HG03045 (cell line): Measurements from ENCODE around the gene MPHOSPH10.
A peak's percentile ranks its signal among the peaks of the same experiment; 100 is the strongest.
"Not testable (repeated sequence)": the region's sequence is repeated elsewhere in the genome, so short reads cannot be mapped to it uniquely, and the experiment has no call there.

Experiments
- ATAC-seq: cut with Tn5 transposase; IDR thresholded peaks from one replicate; pipeline ENCODE4 v1.9.1; 2021; ENCODE audit warnings: mild to moderate bottlenecking, moderate library complexity; ENCODE audit not compliant: unreplicated experiment

Gene MPHOSPH10, protein sequence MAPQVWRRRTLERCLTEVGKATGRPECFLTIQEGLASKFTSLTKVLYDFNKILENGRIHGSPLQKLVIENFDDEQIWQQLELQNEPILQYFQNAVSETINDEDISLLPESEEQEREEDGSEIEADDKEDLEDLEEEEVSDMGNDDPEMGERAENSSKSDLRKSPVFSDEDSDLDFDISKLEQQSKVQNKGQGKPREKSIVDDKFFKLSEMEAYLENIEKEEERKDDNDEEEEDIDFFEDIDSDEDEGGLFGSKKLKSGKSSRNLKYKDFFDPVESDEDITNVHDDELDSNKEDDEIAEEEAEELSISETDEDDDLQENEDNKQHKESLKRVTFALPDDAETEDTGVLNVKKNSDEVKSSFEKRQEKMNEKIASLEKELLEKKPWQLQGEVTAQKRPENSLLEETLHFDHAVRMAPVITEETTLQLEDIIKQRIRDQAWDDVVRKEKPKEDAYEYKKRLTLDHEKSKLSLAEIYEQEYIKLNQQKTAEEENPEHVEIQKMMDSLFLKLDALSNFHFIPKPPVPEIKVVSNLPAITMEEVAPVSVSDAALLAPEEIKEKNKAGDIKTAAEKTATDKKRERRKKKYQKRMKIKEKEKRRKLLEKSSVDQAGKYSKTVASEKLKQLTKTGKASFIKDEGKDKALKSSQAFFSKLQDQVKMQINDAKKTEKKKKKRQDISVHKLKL

DNA sequence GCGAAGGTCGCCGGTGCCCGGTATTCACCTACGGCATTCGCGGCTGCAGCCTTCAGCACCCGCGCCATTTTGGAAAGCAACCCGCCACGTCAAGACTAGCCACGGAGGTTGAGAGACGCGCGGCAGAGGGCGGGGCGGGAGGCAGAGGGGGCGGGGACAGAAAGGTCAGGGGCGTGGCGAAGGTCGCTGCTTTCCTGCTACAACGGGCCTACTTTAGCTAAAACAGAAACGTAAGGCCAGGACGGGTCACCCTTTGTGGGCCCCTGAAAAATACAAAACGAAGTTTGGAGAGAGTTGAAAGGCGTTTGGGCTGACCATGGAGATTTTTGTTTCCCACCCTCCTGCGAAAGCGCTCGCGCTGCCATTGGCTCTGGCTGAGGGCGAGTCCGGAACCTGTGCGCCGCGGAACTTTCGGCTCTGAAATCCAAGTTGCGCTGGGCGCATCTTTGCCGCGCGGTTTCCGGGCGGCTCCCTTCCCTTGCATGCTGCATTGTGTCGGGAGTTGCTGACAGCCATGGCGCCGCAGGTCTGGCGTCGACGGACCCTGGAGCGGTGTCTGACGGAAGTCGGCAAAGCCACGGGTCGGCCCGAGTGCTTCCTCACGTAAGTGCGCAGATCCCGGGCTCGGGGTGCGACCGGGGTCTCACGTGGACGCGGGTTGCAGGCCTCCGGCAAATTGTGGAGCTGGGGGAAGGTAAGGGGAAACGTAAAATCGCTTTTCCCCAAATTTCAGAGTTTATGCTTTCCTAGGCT, at the start of gene MPHOSPH10, which contains the start of gene MCEE:
Gene MPHOSPH10 (plus strand): TSS at position 483 of the 753 bp plus-strand sequence. CDS start 32 bp downstream, at position 515.
Gene MCEE (minus strand): TSS at position 78 of the 753 bp plus-strand sequence. CDS start 10 bp downstream, at position 68.
- ATAC-seq = peak; percentile 96

- peak; percentile 56 for ATAC-seq
Observed at GRCh38 chr2:71082402-71083252, 47.8 kb upstream of the MPHOSPH10 start.

DNA sequence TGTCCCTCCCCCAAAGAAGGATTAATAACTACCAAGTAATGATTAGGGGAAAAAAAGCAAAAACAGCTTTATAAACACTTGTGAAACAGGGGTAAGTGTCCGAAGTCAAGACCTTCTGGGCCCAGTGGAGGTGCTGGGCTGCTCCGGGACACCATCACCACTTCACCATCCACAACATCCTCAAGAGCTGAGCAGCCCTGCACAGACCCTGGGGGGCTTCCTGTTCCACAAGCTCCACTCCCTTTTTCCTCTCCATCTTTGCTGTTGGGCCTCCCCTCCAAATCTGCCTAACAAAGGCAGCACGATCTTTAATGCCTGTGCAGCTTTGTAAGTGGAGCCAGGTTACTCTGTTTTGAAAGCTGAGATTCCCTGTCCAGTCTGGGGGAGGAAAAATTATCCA, 47.1 kb upstream of the MPHOSPH10 start:
- not testable (repeated sequence) for ATAC-seq

GRCh38 chr2:71083752-71084312, 46.6 kb upstream of the MPHOSPH10 start:
- not testable (repeated sequence) for ATAC-seq

- ATAC-seq = not testable (repeated sequence)
Observed at GRCh38 chr2:71085325-71086003, 45.0 kb upstream of the MPHOSPH10 start.

DNA sequence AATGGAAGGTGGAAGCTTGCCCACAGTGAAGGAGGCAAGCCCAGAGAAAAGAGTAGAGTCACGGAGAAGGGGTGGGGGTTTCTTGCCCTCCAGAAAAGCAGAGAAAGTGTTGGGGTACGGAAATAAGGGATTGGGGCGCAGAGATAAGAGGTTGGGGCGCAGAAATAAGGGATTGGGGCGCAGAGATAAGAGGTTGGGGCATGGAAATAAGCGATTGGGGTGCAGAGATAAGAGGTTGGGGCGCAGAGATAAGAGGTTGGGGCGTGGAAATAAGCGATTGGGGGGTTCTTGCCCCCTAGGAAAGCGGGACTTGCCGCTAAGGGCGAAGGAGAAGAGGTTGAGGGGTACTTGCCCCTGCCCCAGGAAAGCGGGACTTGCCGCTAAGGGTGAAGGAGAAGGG, 41.0 kb upstream of the MPHOSPH10 start:
- not testable (repeated sequence) for ATAC-seq

GRCh38 chr2:71091808-71092207, 38.6 kb upstream of the MPHOSPH10 start:
- not testable (repeated sequence) for ATAC-seq

DNA sequence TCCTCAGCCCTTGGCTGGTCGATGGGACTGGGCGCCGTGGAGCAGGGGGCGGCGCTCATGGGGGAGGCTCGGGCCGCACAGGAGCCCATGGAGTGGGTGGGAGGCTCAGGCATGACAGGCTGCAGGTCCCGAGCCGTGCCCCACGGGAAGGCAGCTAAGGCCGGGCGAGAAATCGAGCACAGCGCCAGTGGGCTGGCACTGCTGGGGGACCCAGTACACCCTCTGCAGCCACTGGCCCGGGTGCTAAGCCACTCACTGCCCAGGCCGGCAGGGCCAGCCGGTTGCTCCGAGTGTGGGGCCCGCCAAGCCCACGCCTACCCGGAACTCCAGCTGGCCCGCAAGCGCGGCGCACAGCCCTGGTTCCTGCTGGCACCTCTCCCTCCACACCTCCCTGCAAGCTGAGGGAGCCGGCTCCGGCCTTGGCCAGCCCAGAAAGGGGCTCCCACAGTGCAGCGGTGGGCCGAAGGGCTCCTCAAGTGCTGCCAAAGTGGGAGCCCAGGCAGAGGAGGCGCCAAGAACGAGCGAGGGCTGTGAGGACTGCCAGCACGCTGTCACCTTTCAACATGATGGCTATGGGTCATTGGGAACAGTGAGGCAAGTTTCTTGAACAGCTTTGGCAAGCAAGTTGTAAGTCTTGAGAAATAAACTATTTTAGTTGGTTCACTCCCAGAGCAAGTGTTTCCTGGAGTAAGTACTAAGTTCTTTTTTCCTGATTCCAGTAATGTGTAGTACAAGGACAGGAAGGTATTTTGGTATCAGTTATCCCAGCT, 37.8 kb upstream of the MPHOSPH10 start:
- not testable (repeated sequence) for ATAC-seq

DNA sequence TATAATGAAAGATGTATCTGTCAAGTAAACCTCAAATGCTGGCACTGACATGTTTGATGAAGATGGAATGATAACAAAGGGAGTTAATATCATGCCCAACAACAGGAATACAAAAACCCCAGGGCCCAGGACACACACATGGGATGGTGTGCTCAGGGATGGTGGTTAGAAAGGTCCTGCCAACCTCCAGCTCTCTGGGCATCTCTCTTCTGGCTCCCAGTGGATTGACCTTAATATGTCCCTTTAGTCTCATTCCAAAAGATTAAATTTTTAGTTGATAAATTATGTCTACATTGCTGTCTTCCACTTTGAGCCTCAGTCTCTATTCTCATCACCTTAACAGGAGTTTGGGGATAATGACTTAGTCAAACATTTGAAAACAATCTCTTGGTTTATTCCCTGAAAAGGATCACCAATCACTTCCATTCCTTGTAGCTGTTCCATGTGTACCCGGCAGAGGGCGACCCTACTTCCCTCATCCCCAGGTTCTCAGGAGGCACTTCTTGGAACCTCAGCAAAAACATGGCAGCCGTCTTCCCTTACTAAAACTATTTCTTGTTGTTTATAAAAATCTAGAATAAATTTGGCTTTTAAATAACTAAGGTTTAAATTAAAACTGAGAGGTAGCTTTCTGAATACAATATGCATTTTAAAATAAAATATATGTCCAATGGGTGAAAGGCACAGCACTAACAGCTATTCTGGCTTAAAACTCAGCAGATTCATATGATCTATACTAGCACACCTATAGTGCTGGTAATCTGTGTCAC, 30.1 kb upstream of the MPHOSPH10 start:
- ATAC-seq = peak; percentile 55

DNA sequence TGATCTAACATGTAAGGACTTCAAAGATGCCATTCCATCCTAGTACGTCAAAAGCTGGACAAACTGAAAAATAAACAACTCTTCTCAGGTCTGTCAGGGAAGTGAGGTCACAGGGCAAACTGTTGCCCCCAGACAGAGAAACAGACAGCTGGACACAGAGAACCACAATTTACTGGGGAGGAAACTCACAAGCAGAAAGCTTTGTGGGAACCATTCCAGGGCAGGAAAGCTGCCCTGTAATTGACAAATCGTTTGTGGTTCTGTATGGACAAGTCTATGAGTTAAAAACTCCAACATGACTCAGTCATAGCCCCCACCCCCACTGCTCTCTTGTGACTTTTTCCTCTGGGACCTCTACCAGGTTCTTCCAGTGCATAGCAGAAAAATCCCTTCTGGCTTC, 28.8 kb upstream of the MPHOSPH10 start:
- no peak for ATAC-seq

- no peak for ATAC-seq
Observed at GRCh38 chr2:71102981-71103681, 27.3 kb upstream of the MPHOSPH10 start.

GRCh38 chr2:71103809-71104208, 26.6 kb upstream of the MPHOSPH10 start:
- ATAC-seq = no peak

DNA sequence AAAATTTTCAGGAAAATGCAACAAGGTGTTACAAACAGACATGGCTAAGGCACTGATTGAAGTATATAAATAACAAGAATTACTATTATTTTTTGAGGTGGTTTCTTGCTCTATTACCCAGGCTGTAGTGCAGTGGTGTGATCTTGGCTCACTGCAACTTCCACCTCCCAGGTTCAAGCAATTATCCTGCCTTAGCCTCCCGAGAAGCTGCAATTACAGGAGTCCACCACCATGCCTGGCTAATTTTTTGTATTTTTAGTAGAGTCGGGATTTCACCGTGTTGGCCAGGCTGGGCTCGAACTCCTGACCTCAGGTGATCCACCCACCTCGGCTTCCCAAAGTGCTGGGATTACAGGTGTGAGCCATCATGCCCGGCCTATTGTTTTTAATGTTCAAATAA, 24.0 kb upstream of the MPHOSPH10 start:
- not testable (repeated sequence) for ATAC-seq

DNA sequence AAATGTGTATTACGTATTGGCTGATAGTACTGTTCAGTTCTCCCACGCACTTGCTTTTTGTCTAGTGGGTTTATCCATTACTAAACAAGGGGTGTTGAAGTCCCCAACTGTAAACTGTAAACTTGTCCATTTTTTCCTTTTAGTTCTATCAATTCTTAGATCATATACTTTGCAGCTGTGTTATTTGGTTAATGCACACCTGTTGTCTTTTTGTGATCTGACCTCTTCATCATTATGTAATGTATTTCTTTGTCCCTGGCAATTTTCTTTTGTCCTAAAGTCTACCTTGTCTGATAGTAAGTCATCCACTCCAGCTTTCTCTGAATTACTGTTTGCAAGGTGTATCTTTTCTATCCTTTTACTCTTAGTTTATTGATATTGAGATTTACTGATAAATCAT, 22.3 kb upstream of the MPHOSPH10 start:
- no peak for ATAC-seq

DNA sequence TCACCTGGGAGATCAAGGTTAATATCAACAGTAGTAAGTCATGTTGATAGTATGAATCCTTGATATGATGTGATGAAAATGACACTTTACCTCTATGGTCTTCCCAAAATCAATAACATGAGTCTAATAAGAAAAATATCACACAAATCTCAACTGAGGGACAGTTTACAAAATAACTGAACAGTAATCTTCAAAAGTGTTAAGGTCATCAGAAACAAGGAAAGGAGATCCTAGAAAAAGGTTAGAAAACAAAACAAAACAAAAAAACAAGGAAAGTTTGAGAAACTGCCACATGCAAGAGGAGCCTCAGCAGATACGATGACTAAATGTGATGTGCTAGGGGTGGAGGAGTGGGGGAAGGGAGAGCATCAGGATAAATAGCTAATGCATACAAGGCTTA, 16.6 kb upstream of the MPHOSPH10 start:
- ATAC-seq = no peak

- ATAC-seq = no peak
Observed at GRCh38 chr2:71117063-71117462, 13.4 kb upstream of the MPHOSPH10 start.

DNA sequence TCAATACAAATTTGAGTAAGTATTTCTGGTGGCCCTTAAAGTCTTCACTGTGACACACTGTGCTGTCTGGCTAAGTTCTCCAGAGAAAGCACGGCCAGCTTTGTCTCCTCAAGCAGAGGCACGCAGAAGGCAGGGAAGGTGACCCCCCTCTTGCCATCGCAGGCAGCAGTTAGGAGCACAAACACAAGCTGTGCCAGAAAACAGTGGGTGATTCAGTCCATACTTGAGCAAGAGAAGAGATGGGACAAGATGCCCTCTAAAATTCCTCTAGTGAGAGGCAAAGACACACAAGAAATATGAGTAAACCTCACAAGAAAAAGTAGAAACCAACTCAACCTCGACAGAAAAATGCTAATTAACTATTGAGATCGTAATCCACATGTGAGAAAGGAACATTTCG, 10.2 kb upstream of the MPHOSPH10 start:
- ATAC-seq = no peak
